Activated naive CD8-positive, alpha-beta T cell treated with anti-CD3 and anti-CD28 coated beads, Interleukin-2, amount 10 ng/mL, durations not matched to agents 7 days and 5 days (primary cell): Measurements from ENCODE around the gene PHKG1. TPM values are rescaled to one million over a fixed set of nuclear protein-coding genes. Genes with fewer than 3 reads are reported as not detected.
A peak's percentile ranks its signal among the peaks of the same experiment; 100 is the strongest.
"Not testable (repeated sequence)": the region's sequence is repeated elsewhere in the genome, so short reads cannot be mapped to it uniquely, and the experiment has no call there.

Experiments
- ATAC-seq: fragments of 150-1000 bp; cut with Tn5 transposase; one replicate; pipeline ENCODE4 v1.10.0; 2021; ENCODE audit warnings: low read depth, moderate library complexity
- POLR2A ChIA-PET: fragments of 350-600 bp; sonication (Branson Sonifier 250); formaldehyde crosslinking; loops from one replicate; lab custom pipeline; 2021; ENCODE audit warnings: antibody characterized with exemption; lab: Charles Lee
- DNase-seq: peaks from one replicate; pipeline ENCODE4 v3.0.0; 2021
- H3K27ac Mint-ChIP-seq: one replicate; pipeline ENCODE4 v1.8.0; 2022; ENCODE audit warnings: mild to moderate bottlenecking, mixed read lengths
- H3K27me3 Mint-ChIP-seq: one replicate; pipeline ENCODE4 v1.8.0; 2022; ENCODE audit warnings: mild to moderate bottlenecking, moderate library complexity, mixed read lengths
- H3K36me3 Mint-ChIP-seq: one replicate; pipeline ENCODE4 v1.8.0; 2021; ENCODE audit warnings: mild to moderate bottlenecking, mixed read lengths
- H3K4me1 Mint-ChIP-seq: one replicate; pipeline ENCODE4 v1.8.0; 2021; ENCODE audit warnings: mixed read lengths
- H3K4me3 Mint-ChIP-seq: one replicate; pipeline ENCODE4 v1.8.0; 2022; ENCODE audit warnings: mild to moderate bottlenecking, moderate library complexity, mixed read lengths
- H3K9me3 Mint-ChIP-seq: one replicate; pipeline ENCODE4 v1.8.0; 2021; ENCODE audit warnings: mixed read lengths
- total RNA-seq, 2 experiments: library from RNA; stranded (reverse); gene quantifications; one replicate each; pipeline ENCODE4 v1.2.3, GENCODE V29; 2021

Gene PHKG1
- total RNA-seq, 2 experiments from 2014 or later = 2.3 to 2.4 TPM

DNA sequence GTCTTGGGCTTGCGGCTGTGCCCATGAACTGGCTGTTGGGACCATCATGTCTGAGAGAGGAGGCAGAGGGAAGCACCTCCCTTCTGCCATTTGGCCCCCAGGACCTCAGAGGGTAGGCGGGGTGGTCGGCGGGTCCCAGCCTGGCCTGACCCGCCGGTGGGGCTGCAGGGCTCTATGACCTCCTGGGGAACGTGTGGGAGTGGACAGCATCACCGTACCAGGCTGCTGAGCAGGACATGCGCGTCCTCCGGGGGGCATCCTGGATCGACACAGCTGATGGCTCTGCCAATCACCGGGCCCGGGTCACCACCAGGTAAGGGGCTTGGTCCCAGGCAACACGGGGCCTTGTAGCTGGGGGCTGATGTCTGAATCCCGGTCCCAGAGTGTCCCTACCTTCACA is 14.6 kb downstream of the PHKG1 start:
- Mint-ChIP-seq H3K27ac (no peak overlapping the region), H3K4me1 (peaks cover 5% of the 10 kb centered on the region), H3K36me3 (peaks cover 4% of the 10 kb centered on the region), H3K27me3 (no peaks in the 10 kb centered on the region), H3K9me3 (no peaks in the 10 kb centered on the region), H3K4me3 (no peak overlapping the region)
- DNase-seq (peak; percentile 16), ATAC-seq (no peak)
- POLR2A ChIA-PET = no interaction called here

- Mint-ChIP-seq H3K27ac (no peak overlapping the region), H3K4me1 (peaks cover 5% of the 10 kb centered on the region), H3K9me3 (no peaks in the 10 kb centered on the region), H3K4me3 (no peak overlapping the region), H3K27me3 (no peaks in the 10 kb centered on the region), H3K36me3 (peaks cover 4% of the 10 kb centered on the region)
- POLR2A ChIA-PET = no interaction called here
- ATAC-seq = no peak
- DNase-seq = peak; percentile 7
Observed at GRCh38 chr7:56077681-56078080, 15.1 kb downstream of the PHKG1 start.

- Mint-ChIP-seq H3K36me3 (peaks cover 10% of the 10 kb centered on the region), H3K4me3 (no peak overlapping the region), H3K27me3 (no peaks in the 10 kb centered on the region), H3K9me3 (no peaks in the 10 kb centered on the region), H3K4me1 (peaks cover 5% of the 10 kb centered on the region), H3K27ac (no peak overlapping the region)
- ATAC-seq = peak; percentile 80
- DNase-seq = peak; percentile 67
- POLR2A ChIA-PET = no interaction called here
Observed at GRCh38 chr7:56074371-56074791, 18.4 kb downstream of the PHKG1 start.

GRCh38 chr7:56066376-56066775 is 26.4 kb downstream of the PHKG1 start:
- H3K4me3 Mint-ChIP-seq, H3K9me3 Mint-ChIP-seq, H3K27me3 Mint-ChIP-seq, DNase-seq, H3K27ac Mint-ChIP-seq, POLR2A ChIA-PET, ATAC-seq: not testable (repeated sequence)
- peaks cover 23% of the 10 kb centered on the region for H3K4me1 Mint-ChIP-seq
- H3K36me3 Mint-ChIP-seq = peaks cover 34% of the 10 kb centered on the region

DNA sequence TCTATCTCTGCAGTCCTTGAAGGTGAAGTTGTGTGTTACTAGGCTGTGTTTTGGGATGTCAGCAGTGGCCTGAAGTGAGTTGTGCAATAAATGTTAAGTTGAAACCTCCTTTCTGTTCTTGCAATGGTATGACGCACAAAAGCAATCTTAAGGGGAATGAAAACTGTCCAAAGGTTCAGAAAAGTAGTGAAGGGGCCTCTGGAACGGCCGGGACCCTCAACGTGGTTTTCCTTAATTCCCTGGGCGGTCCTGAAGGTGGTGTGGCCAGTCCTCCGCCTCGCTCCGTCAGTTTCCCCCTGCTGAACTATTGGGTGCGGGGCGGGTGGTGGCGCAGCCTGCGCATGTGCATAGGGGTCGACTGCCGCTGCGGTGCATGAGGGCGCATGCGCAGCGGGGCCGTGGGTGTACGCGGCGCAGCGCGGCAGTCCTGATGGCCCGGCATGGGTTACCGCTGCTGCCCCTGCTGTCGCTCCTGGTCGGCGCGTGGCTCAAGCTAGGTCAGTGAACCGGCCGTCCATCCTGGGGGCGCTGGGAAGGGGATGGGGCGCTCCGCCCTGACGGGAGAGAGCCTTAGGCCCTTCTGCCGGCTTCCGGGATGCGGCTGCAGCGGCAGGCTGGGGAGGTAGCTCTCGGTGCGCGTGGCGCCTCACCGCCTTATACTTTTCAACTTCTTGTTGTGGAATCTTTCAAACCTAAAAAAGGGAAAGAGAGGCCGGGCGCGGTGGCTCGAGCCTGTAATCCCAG is 28.7 kb downstream of the PHKG1 start, which contains the start of gene SUMF2:
Gene SUMF2 (plus strand): TSS at position 405 of the 744 bp plus-strand sequence. CDS start 26 bp downstream, at position 431.
- Mint-ChIP-seq H3K27me3 (no peaks in the 10 kb centered on the region), H3K27ac (peak within 1 kb of the TSS; percentile 91), H3K4me1 (peaks cover 26% of the 10 kb centered on the region), H3K4me3 (peak within 1 kb of the TSS; percentile 93), H3K9me3 (no peaks in the 10 kb centered on the region), H3K36me3 (peaks cover 32% of the 10 kb centered on the region)
- POLR2A ChIA-PET = interaction anchor here (0.7 to 5.6 kb wide), 10 partner anchors 9 to 422 kb away, joined by 3 to 48 read pairs (median 6); partner anchors contain the start of genes CCT6A, CHCHD2, PHKG1 and PSPH
- ATAC-seq (peak; percentile 97), DNase-seq (peak; percentile 94)

GRCh38 chr7:56063500-56063881 is 29.3 kb downstream of the PHKG1 start:
- H3K4me1 Mint-ChIP-seq = peaks cover 26% of the 10 kb centered on the region
- no peaks in the 10 kb centered on the region for H3K27me3 Mint-ChIP-seq
- POLR2A ChIA-PET = interaction anchor here (1.0 to 5.6 kb wide), 5 partner anchors 10 to 43 kb away, joined by 3 to 48 read pairs (median 9); partner anchors contain the start of genes CCT6A, CHCHD2 and PSPH
- H3K27ac Mint-ChIP-seq = peak overlapping the region; percentile 91
- DNase-seq = no peak
- no peak for ATAC-seq
- H3K9me3 Mint-ChIP-seq = no peaks in the 10 kb centered on the region
- H3K4me3 Mint-ChIP-seq = peak overlapping the region; percentile 93
- H3K36me3 Mint-ChIP-seq = peaks cover 29% of the 10 kb centered on the region

GRCh38 chr7:56062382-56062781 is 30.4 kb downstream of the PHKG1 start:
- H3K4me1 Mint-ChIP-seq = peaks cover 29% of the 10 kb centered on the region
- peaks cover 35% of the 10 kb centered on the region for H3K36me3 Mint-ChIP-seq
- DNase-seq (no peak), ATAC-seq (no peak)
- H3K9me3 Mint-ChIP-seq = no peaks in the 10 kb centered on the region
- peak overlapping the region; percentile 15 for H3K4me3 Mint-ChIP-seq
- H3K27ac Mint-ChIP-seq = peak overlapping the region; percentile 58
- no peaks in the 10 kb centered on the region for H3K27me3 Mint-ChIP-seq
- POLR2A ChIA-PET = interaction anchor here (0.6 to 5.6 kb wide), 4 partner anchors 9 to 111 kb away, joined by 3 to 48 read pairs (median 20); partner anchors contain the start of genes CCT6A, CHCHD2 and PSPH

DNA sequence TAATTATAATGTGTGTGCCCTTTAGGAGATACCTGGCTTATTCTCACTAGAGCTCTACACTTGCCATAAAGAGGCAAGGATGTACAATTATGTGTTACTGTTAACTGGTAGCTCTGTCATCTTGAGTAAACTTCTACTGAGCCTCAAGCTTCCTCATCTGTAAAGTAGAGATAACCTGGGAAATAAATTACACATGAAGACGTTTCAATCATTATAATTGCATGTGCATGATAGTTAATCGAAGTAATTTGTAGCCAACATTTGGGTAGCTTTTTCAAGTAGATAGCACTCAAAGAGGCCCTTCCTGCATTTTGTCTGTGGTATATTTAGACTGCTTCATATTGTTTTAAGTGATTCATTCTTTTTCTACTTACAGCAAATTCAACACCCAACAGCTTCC is 38.8 kb downstream of the PHKG1 start:
- POLR2A ChIA-PET = interaction anchor here (1.4 to 1.9 kb wide), 3 partner anchors 9 to 52 kb away, joined by 5 to 8 read pairs (median 7); partner anchors contain the start of genes CHCHD2 and SUMF2
- Mint-ChIP-seq H3K4me1 (peaks cover 36% of the 10 kb centered on the region), H3K4me3 (peak overlapping the region; percentile 35), H3K27me3 (no peaks in the 10 kb centered on the region), H3K27ac (no peak overlapping the region), H3K9me3 (no peaks in the 10 kb centered on the region), H3K36me3 (peaks cover 28% of the 10 kb centered on the region)
- DNase-seq (no peak), ATAC-seq (no peak)

DNA sequence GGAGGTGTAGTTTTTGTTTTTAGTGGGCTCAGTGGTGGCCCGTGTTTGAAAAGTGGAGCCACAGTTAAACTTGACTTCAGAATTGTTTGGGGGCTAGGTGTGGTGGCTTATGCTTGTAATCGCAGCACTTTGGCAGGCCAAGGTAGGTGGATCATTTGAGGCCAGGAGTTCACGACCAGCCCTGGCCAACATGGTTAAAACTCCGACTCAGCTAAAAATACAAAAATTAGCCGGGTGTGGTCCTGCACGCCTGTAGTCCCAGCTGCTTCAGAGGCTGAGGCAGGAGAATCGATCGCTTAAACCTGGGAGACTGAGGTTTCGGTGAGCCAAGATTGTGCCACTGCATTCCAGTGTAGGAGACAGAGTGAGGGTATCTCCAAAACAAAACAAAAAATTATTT is 39.4 kb downstream of the PHKG1 start:
- Mint-ChIP-seq H3K9me3 (no peaks in the 10 kb centered on the region), H3K4me1 (peaks cover 36% of the 10 kb centered on the region), H3K36me3 (peaks cover 25% of the 10 kb centered on the region), H3K27me3 (no peaks in the 10 kb centered on the region), H3K4me3 (peak overlapping the region; percentile 72), H3K27ac (peak overlapping the region; percentile 58)
- ATAC-seq (no peak), DNase-seq (no peak)
- POLR2A ChIA-PET = interaction anchor here (1.4 to 1.9 kb wide), 3 partner anchors 9 to 53 kb away, joined by 5 to 8 read pairs (median 7); partner anchors contain the start of genes CHCHD2 and SUMF2

DNA sequence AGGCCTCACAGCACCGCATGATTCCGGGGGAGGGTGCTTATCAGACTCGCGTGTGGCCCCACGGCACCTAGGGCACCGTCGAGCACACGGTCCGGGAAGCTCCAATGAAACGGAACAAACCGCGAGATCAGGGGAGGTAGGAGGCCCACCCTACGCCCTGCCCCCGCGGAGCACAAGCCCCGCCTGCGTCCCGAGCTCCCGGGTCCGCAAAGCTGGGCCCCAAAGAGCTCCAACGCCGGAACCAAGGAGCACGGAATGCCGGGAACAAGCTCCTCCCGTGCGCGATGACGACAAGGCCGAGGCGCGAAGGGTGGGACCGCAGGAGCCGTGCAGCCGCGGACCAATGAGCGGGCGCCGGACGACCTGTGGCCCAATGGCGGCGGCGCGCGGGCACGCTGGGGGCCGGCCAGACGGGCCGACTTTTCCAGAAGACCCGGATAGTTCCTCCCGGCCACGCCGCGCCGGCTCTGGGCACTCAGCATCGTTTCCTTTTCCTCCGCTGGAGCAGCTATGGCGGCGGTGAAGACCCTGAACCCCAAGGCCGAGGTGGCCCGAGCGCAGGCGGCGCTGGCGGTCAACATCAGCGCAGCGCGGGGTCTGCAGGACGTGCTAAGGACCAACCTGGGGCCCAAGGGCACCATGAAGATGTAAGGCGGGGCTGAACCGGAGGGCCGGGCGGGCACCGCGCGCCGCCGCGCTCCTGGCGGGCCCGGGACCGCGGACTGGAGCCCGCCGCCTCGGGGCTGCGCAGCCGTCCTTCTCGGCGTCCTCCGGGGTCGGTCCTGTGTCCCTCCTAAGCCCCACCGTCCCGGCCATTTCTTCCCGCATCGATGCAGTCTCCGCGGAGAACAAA is 41.2 kb downstream of the PHKG1 start, which contains the start of the genes CCT6A and PSPH:
Gene CCT6A (plus strand): TSS at position 427 of the 853 bp plus-strand sequence. CDS start 84 bp downstream, at position 511.
Gene PSPH (minus strand): TSS at position 106 of the 853 bp plus-strand sequence. CDS start 30,232 bp downstream, outside the sequence.
- peak; percentile 92 for DNase-seq
- Mint-ChIP-seq H3K27me3 (no peaks in the 10 kb centered on the region), H3K9me3 (no peaks in the 10 kb centered on the region), H3K27ac (peak within 1 kb of the TSS; percentile 95), H3K4me1 (peaks cover 33% of the 10 kb centered on the region), H3K36me3 (peaks cover 18% of the 10 kb centered on the region), H3K4me3 (peak within 1 kb of the TSS; percentile 100)
- POLR2A ChIA-PET = interaction anchor here (0.5 to 1.7 kb wide), 8 partner anchors 12 to 164 kb away, joined by 3 to 48 read pairs (median 3); partner anchors contain the start of genes CHCHD2, SUMF2 and ZNF713
- peak; percentile 93 for ATAC-seq

GRCh38 chr7:56051053-56051338 is 41.8 kb downstream of the PHKG1 start:
- no peaks in the 10 kb centered on the region for H3K9me3 Mint-ChIP-seq
- POLR2A ChIA-PET = interaction anchor here (0.5 to 1.7 kb wide), 9 partner anchors 12 to 598 kb away, joined by 3 to 48 read pairs (median 3); partner anchors contain the start of genes CHCHD2, SUMF2 and ZNF713
- peak overlapping the region; percentile 95 for H3K27ac Mint-ChIP-seq
- DNase-seq = no peak
- H3K4me1 Mint-ChIP-seq = peaks cover 31% of the 10 kb centered on the region
- ATAC-seq = no peak
- peaks cover 15% of the 10 kb centered on the region for H3K36me3 Mint-ChIP-seq
- H3K27me3 Mint-ChIP-seq = no peaks in the 10 kb centered on the region
- H3K4me3 Mint-ChIP-seq = peak overlapping the region; percentile 100

GRCh38 chr7:56048763-56049162 is 44.0 kb downstream of the PHKG1 start:
- POLR2A ChIA-PET = interaction anchor here (0.9 kb wide), 1 partner anchor 84 kb away, joined by 4 read pairs; no protein-coding TSS in a partner anchor
- not testable (repeated sequence) for H3K4me3 Mint-ChIP-seq, H3K27ac Mint-ChIP-seq, H3K27me3 Mint-ChIP-seq, H3K9me3 Mint-ChIP-seq, DNase-seq, ATAC-seq
- H3K4me1 Mint-ChIP-seq = peaks cover 19% of the 10 kb centered on the region
- peaks cover 11% of the 10 kb centered on the region for H3K36me3 Mint-ChIP-seq
